HL-60 (cell line): ENCODE results near the gene MACROD2.
"Not testable (repeated sequence)": the region's sequence is repeated elsewhere in the genome, so short reads cannot be mapped to it uniquely, and the experiment has no call there.

Source experiments
- DNase-seq, 2 experiments: peaks; one replicate each; pipeline ENCODE4 v3.0.0-alpha.2; 2010 to 2020; ENCODE audit warnings: low read depth in 1 of 2, low spot score in 1 of 2
- H3K27ac ChIP-seq: fragments of 250-450 bp; sonication (Bioruptor Pico); replicated peaks from 2 replicates; pipeline ENCODE4 v1.5.1; 2020; ENCODE audit warnings: mild to moderate bottlenecking, moderate library complexity
- H3K27me3 ChIP-seq: fragments of 250-450 bp; sonication (Bioruptor Pico); 2 replicates; pipeline ENCODE4 v1.5.1; 2021; ENCODE audit warnings: mild to moderate bottlenecking, moderate library complexity; ENCODE audit not compliant: insufficient read depth, poor library complexity, severe bottlenecking
- H3K4me3 ChIP-seq: replicated peaks from 2 replicates; pipeline ENCODE4 v1.5.1; 2011; ENCODE audit warnings: mild to moderate bottlenecking, control low read depth, low read length; ENCODE audit not compliant: insufficient read depth
- CTCF ChIP-seq: IDR thresholded peaks from one replicate; pipeline ENCODE4 v1.5.1; 2011; ENCODE audit warnings: low read length, control low read depth, inconsistent platforms; ENCODE audit not compliant: insufficient read depth
- GABPA ChIP-seq: IDR thresholded peaks from 2 replicates; pipeline ENCODE4 v1.6.1; 2012; ENCODE audit warnings: low read depth
- POLR2AphosphoS5 ChIP-seq: IDR thresholded peaks from 2 replicates; pipeline ENCODE4 v1.6.1; 2012; ENCODE audit warnings: low read depth
- REST ChIP-seq: IDR thresholded peaks from 2 replicates; pipeline ENCODE4 v1.6.1; 2012; ENCODE audit warnings: low read depth; ENCODE audit not compliant: insufficient replicate concordance
- SPI1 ChIP-seq: IDR thresholded peaks from 2 replicates; pipeline ENCODE4 v1.6.1; 2012; ENCODE audit warnings: low read depth, mild to moderate bottlenecking, borderline replicate concordance

Gene MACROD2

GRCh38 chr20:15016875-15017274, 1021.6 kb downstream of the MACROD2 start:
- not testable (repeated sequence) for H3K27ac ChIP-seq, DNase-seq

GRCh38 chr20:15018966-15019365, 1023.6 kb downstream of the MACROD2 start:
- no peak overlapping the region for H3K4me3 ChIP-seq
- TF ChIP-seq CTCF (no peak), SPI1 (no peak), POLR2AphosphoS5 (no peak), REST (no peak), GABPA (no peak)
- H3K27ac ChIP-seq: no peak overlapping the region
- no peaks in the 10 kb centered on the region for H3K27me3 ChIP-seq
- DNase-seq: no peak

More at GRCh38 chr20:15016875-15017274, 1021.6 kb downstream of the MACROD2 start:
- not testable (repeated sequence) for H3K27me3 ChIP-seq, H3K4me3 ChIP-seq

- H3K27ac ChIP-seq: no peak overlapping the region
These were observed 1025.5 kb downstream of the MACROD2 start for GRCh38 chr20:15020845-15021244.

More at GRCh38 chr20:15020845-15021244, 1025.5 kb downstream of the MACROD2 start:
- no peaks in the 10 kb centered on the region for H3K27me3 ChIP-seq
- DNase-seq: no peak
- no peak for TF ChIP-seq SPI1
- no peak for TF ChIP-seq REST
- TF ChIP-seq POLR2AphosphoS5: no peak
- TF ChIP-seq GABPA: no peak
- TF ChIP-seq CTCF: no peak
- no peak overlapping the region for H3K4me3 ChIP-seq
